ENCODE results near the gene COPG2.
A peak's percentile ranks its signal among the peaks of the same experiment; 100 is the strongest.

The COPG2 gene

DNA sequence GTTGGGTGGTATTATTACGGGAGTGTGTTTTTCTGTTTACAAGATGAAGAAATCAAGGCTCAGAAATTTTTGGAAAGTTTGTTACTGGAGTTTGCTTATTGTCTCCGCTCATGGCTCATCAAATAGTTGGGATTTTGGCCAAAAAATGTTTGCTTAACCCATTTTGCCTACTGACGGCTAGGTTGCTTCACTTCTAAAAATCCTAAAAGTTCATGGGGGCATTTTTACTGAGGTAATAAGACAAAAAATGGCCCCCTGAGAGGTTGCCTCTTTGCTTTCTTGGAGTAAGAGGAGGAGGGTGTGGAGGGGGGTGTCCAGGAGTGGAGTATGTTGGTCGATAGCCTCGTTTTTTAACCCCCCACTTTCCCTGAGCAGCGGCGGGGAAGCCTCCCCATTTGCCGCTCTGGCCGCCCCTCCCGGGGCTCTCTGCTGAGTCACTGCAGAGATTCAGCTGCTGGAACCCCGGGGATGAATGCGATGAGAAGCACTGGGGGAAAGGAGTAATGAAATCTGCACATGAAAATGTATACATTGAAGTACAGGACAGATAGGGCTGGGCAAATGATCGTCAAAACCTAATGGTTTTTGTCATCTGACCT lies 175.2 kb downstream of the COPG2 start:
- no peak for DNase-seq (ENCODE audit: low read depth)

GRCh38 chr7:130492523-130493274 lies 175.8 kb downstream of the COPG2 start:
- no peak for DNase-seq (ENCODE audit: low read depth)

GRCh38 chr7:130491841-130492522 lies 176.6 kb downstream of the COPG2 start, which contains the start of gene MEST:
MEST (plus strand) TSS chr7:130492085; CDS start chr7:130492314, 229 bp downstream.
- DNase-seq (ENCODE audit: low read depth), result no peak

DNA sequence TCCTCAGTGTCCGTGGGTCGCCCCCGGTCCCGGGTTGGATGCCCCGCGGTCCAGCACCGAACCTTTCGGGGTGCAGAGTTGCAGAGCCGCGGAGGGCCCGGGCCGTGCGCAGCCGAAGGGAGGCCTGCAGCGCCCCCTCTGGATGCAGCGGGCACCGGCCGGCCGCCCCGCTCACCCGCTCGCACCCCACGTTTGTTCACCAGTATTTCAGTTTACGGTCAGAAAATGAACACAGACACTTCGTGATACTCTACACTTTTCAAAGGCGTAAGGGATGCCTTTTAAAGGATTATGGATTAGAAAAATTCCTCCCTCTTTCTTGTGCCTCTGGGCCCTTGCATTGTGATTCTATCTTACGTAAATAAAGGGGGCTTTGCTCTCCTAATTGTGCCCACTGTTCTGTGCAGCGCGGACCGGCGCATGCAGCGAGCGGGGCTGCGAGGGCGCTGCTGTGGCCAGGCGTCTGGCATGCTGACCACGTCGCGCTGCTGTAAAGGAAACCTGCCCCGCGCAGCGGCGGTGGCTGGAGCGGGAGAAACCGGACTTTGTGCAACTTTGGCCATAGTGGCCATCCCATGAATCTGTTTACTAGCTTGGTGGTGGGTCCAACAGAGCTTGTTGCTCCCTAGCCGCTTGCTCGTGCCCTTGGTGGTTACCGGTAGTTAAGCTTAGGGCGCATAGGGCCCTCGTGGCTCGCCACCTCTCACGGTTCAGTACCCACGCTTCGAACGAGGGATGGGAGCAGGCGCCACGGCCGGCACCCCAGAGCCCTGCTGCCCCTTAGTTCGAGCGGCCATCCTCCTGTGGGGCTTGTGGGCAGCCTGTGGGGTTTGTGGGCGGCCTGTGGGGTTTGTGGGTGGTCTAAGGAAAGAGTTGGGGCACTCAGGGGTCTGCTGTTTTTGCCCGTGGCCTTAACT lies 177.4 kb downstream of the COPG2 start:
- DNase-seq (ENCODE audit: low read depth), result no peak

- DNase-seq (ENCODE audit: low read depth), result no peak
Observed at GRCh38 chr7:130490311-130490791, 178.2 kb downstream of the COPG2 start.

- no peak for DNase-seq (ENCODE audit: low read depth)
Observed at GRCh38 chr7:130489140-130489983, 179.2 kb downstream of the COPG2 start.

GRCh38 chr7:130488392-130489139 lies 180.0 kb downstream of the COPG2 start:
- no peak for DNase-seq (ENCODE audit: low read depth)

GRCh38 chr7:130486954-130487436 lies 181.6 kb downstream of the COPG2 start:
- no peak for DNase-seq (ENCODE audit: low read depth)

DNA sequence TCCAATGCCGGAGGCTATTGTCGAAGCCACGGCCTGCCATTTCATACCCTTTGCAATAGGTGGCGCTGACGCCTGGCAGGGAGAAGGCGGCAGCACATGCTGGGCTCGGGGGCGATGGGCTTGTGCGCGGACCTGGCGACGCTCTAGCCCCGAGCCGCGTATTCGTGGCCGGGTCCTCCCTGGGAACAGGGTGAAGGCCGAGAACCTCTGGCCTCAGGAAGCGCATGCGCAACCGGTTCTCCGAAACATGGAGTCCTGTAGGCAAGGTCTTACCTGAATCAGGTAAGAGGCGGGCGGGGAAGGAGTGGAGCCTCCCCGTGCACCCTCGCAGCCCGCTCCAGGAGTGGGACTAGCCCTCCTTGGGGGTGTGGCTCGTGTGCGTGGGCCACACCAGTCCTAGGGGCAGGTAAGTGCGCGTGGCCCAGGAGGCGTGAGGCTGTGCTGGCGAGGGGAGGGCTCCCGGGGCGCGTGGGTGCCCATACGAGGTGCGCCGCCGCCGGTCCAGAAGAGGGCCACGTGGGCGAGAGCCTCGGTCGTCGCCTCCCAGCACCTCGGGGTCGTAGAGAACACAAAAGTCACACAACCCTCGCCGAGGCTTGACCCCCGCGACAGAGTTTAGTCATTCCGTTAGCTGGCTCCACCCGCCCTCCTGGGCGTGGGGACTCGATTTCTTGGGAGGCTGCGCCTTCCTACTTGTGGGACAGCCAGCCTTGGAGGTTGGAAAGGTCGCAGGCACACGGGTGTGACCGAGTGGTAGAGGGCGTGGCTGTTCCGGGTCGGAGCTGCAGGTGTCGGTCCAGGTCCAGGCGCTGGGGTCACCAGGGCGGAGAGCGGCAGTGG lies 182.2 kb downstream of the COPG2 start:
- DNase-seq (ENCODE audit: low read depth), result peak; percentile 24

GRCh38 chr7:130485734-130486113 lies 182.8 kb downstream of the COPG2 start:
- no peak for DNase-seq (ENCODE audit: low read depth)

- no peak for DNase-seq (ENCODE audit: low read depth)
Observed at GRCh38 chr7:130483031-130483430, 185.5 kb downstream of the COPG2 start.

DNA sequence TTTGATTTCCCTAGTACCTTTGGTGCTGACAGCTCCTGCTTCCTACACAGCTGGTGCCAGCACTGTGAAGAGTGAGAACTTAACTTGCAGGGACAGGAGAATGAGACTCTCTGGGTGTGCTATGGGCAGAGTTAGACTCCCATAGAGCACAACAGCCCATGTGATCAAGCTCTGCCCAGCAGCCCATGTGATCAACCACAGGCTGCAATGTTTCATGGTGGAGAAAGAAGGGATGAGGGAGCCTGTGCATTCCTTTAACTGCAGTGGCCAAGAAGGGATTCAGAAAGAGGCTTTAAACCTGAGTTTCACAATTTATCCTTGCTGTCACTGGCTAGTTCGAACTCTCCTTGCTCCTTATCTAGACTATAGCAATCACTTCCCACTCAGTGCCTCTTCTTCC lies 186.7 kb downstream of the COPG2 start:
- no peak for DNase-seq (ENCODE audit: low read depth)

- no peak for DNase-seq (ENCODE audit: low read depth)
Observed at GRCh38 chr7:130479716-130480400, 188.7 kb downstream of the COPG2 start.

- DNase-seq (ENCODE audit: low read depth), result no peak
Observed at GRCh38 chr7:130478991-130479390, 189.6 kb downstream of the COPG2 start.

DNA sequence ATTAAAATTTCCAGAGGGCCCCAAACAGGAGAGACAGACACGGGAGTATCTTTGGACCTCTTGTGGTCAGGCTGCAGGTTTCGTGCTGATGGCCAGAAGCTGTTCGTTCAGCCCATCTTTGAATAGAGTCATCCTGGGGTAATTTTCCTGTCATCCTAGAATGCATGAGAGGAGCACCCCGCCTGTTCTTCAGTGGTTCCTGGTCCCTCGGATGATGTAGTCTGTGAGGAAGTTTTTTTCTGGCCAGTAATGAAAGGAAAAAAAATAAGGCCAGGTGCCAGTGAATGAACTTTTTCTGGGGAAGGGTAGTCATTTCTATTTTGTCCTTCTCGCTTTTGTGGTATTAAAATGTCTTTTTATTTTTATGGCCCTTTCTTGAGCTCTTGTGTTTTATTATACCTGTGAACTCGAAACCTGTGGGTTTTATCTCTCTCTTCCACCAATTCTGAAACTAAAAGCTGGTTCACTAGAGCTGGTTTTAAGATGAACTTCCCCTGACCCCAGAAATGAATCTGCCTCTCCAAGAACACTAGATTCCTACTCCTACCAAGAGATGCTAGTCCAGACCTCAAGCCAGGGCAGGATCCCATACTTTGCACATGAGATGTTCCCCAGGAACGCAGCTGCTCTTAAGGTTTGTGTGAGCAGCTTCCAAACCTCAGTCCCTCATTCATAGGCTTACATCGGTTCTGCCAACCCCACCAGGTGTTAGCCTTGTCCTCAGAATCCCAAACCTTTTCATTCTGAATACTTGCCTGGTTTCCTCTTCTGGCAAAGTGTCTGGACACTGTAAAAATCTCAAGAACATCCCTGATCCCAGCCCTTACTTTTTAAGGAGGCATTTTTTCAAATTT lies 192.0 kb downstream of the COPG2 start:
- no peak for DNase-seq (ENCODE audit: low read depth)

DNA sequence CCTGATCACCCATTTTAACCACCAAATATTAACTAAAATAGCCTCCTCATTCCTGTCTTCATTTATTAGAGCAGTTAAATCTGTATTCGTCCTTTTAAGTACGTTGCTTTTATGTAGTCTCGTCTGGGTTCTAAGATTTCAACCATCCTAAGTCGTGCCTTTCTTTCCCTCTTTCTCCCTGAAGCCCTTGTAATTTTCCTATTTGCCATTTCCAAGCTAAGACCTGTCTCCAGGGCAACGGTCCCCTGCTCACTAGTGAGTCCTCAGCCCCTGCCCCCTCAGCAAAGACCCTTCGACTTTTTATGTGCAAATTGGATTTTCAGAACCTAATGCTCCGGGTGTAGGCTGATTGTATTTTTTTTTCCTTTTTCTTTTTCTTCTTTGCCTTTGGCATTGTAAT lies 192.8 kb downstream of the COPG2 start:
- no peak for DNase-seq (ENCODE audit: low read depth)

GRCh38 chr7:130473876-130474275 lies 194.7 kb downstream of the COPG2 start:
- DNase-seq (ENCODE audit: low read depth), result no peak

DNA sequence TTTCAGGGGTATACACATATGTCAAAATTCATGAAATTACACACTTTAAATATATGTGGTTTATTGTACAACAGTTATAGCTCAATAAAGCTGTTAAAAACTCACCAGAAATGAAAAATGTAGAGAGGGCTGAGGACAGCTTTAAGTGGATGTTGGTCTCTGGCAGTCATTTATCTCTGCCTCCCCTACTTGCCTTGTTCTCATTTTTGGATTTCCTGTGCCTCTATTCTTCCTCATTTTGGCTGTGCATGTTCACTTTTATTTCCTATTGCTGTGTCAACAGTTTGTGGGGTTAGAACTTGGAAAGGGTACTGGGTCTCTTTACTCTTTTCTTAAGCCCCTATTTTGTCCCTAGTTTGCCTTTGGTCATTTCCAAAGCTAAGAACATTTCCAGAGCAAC lies 195.3 kb downstream of the COPG2 start:
- DNase-seq (ENCODE audit: low read depth), result no peak
